Measurements from ENCODE around the gene FCHO2. TPM values are rescaled to one million over a fixed set of nuclear protein-coding genes. Genes with fewer than 3 reads are reported as not detected.

Gene FCHO2
- total and polyA plus RNA-seq, 2 donors (not counting 3 experiments of a cell fraction or from before 2014, with no cell fraction given) = 12.0 to 25.2 TPM

- Histone ChIP-seq H3K36me3 (ENCODE audit: control insufficient read depth in 2 of 2, extremely low read depth in 1 of 2, insufficient read depth in 2 of 2, low read length in 2 of 2) (no peaks in the 10 kb centered on the region), H3K4me3 (replicated peaks in 1 of 3; ENCODE audit: insufficient read depth in 1 of 3, low read depth in 1 of 3, low read length in 3 of 3) (no peak overlapping the region), H3K9me3 (replicated peaks; ENCODE audit: control insufficient read depth, insufficient read depth, low read length) (no peaks in the 10 kb centered on the region), H3K4me2 (ENCODE audit: insufficient read depth, low read length) (no peak overlapping the region), H3K4me1 (ENCODE audit: control insufficient read depth, extremely low read depth, insufficient read depth, low read length) (peaks cover 5% of the 10 kb centered on the region), H3K79me2 (ENCODE audit: control insufficient read depth, insufficient read depth, low read length) (peaks cover 18% of the 10 kb centered on the region), H3K27me3 (ENCODE audit: control insufficient read depth in 2 of 2, insufficient read depth in 2 of 2, low read length in 2 of 2) (no peaks in the 10 kb centered on the region), H2AFZ (ENCODE audit: low read depth, low read length) (no peak overlapping the region), H4K20me1 (replicated peaks; ENCODE audit: control insufficient read depth, extremely low read depth, insufficient read depth, low read length) (peaks cover 3% of the 10 kb centered on the region), H3K9me1 (replicated peaks; ENCODE audit: control insufficient read depth, extremely low read depth, insufficient read depth, low read length) (no peaks in the 10 kb centered on the region), H3K9ac (replicated peaks; ENCODE audit: extremely low read depth, insufficient read depth, low read length) (no peak overlapping the region), H3K27ac (ENCODE audit: insufficient read depth, low read depth, low read length) (no peak overlapping the region)
- DNase-seq (ENCODE audit: low read depth, low spot score) (no peak), FAIRE-seq (no peak)
- CTCF ChIA-PET = no interaction called here
- intact Hi-C loops (cut with micrococcal nuclease) = no loop called here
- dilution Hi-C loops (cut with MboI; ENCODE audit: extremely low pct_ligation_motif_present, low sequenced_read_pairs) = no loop called here
- no TSS peak for BruUV-seq (replicated peaks)
- TF ChIP-seq EZH2 (IDR thresholded peaks at IDR 0.05; ENCODE audit: borderline replicate concordance, low read depth, low read length, severe bottlenecking) (no peak), JUN (IDR thresholded peaks at IDR 0.05; ENCODE audit: borderline replicate concordance, insufficient read depth, insufficient read length, low read depth) (no peak), POLR2AphosphoS5 (IDR thresholded peaks at IDR 0.05; ENCODE audit: insufficient read depth, low read depth, low read length) (no peak), MYC (IDR thresholded peaks at IDR 0.05; ENCODE audit: low read depth, low read length) (no peak), POLR2A (IDR thresholded peaks at IDR 0.05; ENCODE audit: low read depth, low read length) (no peak), GATA2 (IDR thresholded peaks at IDR 0.05; ENCODE audit: insufficient read depth, insufficient read length, low read depth, low read length) (no peak), FOS (IDR thresholded peaks at IDR 0.05; ENCODE audit: borderline replicate concordance, insufficient read depth, low read length) (no peak)
- TF ChIP-seq, protein P1, sequence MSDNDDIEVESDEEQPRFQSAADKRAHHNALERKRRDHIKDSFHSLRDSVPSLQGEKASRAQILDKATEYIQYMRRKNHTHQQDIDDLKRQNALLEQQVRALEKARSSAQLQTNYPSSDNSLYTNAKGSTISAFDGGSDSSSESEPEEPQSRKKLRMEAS (IDR thresholded peaks at IDR 0.05; ENCODE audit: insufficient read depth, insufficient read length) = no peak
- TF ChIP-seq, protein P2, sequence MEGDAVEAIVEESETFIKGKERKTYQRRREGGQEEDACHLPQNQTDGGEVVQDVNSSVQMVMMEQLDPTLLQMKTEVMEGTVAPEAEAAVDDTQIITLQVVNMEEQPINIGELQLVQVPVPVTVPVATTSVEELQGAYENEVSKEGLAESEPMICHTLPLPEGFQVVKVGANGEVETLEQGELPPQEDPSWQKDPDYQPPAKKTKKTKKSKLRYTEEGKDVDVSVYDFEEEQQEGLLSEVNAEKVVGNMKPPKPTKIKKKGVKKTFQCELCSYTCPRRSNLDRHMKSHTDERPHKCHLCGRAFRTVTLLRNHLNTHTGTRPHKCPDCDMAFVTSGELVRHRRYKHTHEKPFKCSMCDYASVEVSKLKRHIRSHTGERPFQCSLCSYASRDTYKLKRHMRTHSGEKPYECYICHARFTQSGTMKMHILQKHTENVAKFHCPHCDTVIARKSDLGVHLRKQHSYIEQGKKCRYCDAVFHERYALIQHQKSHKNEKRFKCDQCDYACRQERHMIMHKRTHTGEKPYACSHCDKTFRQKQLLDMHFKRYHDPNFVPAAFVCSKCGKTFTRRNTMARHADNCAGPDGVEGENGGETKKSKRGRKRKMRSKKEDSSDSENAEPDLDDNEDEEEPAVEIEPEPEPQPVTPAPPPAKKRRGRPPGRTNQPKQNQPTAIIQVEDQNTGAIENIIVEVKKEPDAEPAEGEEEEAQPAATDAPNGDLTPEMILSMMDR (IDR thresholded peaks at IDR 0.05; ENCODE audit: extremely low read depth in 1 of 2, insufficient read depth in 1 of 2, low read depth in 1 of 2, low read length in 2 of 2) = no peak
- POLR2A ChIA-PET = no interaction called here
These were observed 29.9 kb downstream of the FCHO2 start for GRCh38 chr5:72985719-72986118.
